Stomach (tissue), 9 donors: ENCODE data around the gene EMX2. TPM values are rescaled to one million over a fixed set of nuclear protein-coding genes. Genes with fewer than 3 reads are reported as not detected.

ENCODE experiments used
- DNase-seq, 2 donors: peaks; one replicate each; pipeline versions ENCODE4 v3.0.0 to v3.0.0-alpha.2; 2013 to 2019
- H3K27ac ChIP-seq, 5 donors: fragments of 200-600 bp in 4 of 5; sonication (generic) in 4 of 5; one replicate each; pipeline ENCODE4 v1.5.1; 2013 to 2019; ENCODE audit warnings: mild to moderate bottlenecking in 1 of 5, moderate library complexity in 1 of 5
- H3K27me3 ChIP-seq, 3 donors: fragments of 200-600 bp; sonication (generic); one replicate each; pipeline ENCODE4 v1.5.1; 2017 to 2019; ENCODE audit warnings: mixed run types in 1 of 3
- H3K36me3 ChIP-seq, 4 donors: fragments of 200-600 bp; sonication (generic); 1 replicate in 3 of 4; 2 replicates in 1 of 4; pipeline ENCODE4 v1.5.1; 2016 to 2019
- H3K4me1 ChIP-seq, 4 donors: fragments of 200-600 bp; sonication (generic); one replicate each; pipeline ENCODE4 v1.5.1; 2016 to 2019
- H3K4me3 ChIP-seq, 4 donors: fragments of 200-600 bp; sonication (generic) in 3 of 4; one replicate each; pipeline ENCODE4 v1.5.1; 2016 to 2019; ENCODE audit warnings: mild to moderate bottlenecking in 1 of 4
- H3K9me3 ChIP-seq, 4 donors: fragments of 200-600 bp; sonication (generic); one replicate each; pipeline ENCODE4 v1.5.1; 2016 to 2019
- EP300 ChIP-seq: sonication (generic); formaldehyde crosslinking; IDR thresholded peaks from one replicate; pipeline ENCODE4 v1.6.1; 2017; ENCODE audit warnings: antibody characterized with exemption
- POLR2A ChIP-seq, 4 donors: fragments of 450-650 bp; IDR thresholded peaks; one replicate each; pipeline ENCODE4 v1.6.1; 2016; ENCODE audit warnings: antibody characterized with exemption in 4 of 4, control low read depth in 2 of 4, mild to moderate bottlenecking in 1 of 4, moderate library complexity in 1 of 4
- POLR2AphosphoS5 ChIP-seq, 3 donors: sonication (generic); formaldehyde crosslinking; IDR thresholded peaks; one replicate each; pipeline ENCODE4 v1.6.1; 2016; ENCODE audit warnings: antibody characterized with exemption in 3 of 3
- WGBS, 5 donors: extraction: QIAGEN DNeasy Blood & Tissue Kit in 3 of 5; methylation state at CpG; one replicate each; pipeline versions ENCODE4 v1.1.5 to v1.1.7; 2013 to 2018; 5-methylcytosine and 5-hydroxymethylcytosine counted together
- intact Hi-C: fragments of 100-400 bp; cut with DNase I; formaldehyde crosslinking; loops from one replicate; pipeline ENCODE4 v1.15.1; 2023; ENCODE audit warnings: low total_unique reads
- polyA plus RNA-seq, 3 donors: library from polyadenylated mRNA; stranded (reverse); fragments of 200-250 nt; gene quantifications; one replicate each; pipeline ENCODE4 v1.2.3, GENCODE V29; 2013
- total RNA-seq, 5 donors: library from RNA; depleted of rRNA; stranded (reverse); fragments of >200 nt; gene quantifications; one replicate each; pipeline versions ENCODE4 v1.1.0 to v1.2.3, GENCODE V29; 2014 to 2016
- TF ChIP-seq, protein P1 (sequence below), 7 experiments: fragments of 450-650 bp in 4 of 7; fragments of 200-600 bp in 3 of 7; sonication (generic) in 3 of 7; IDR thresholded peaks; one replicate each; pipeline ENCODE4 v1.5.1; 2016 to 2019; ENCODE audit warnings: antibody characterized with exemption in 7 of 7, control low read depth in 2 of 7, mild to moderate bottlenecking in 1 of 7
- donor health status: healthy with polysubstance abuse.
- donor health status: Bipolar disorder and iron deficiency.
- donor health status: healthy.

The EMX2 gene
- total and polyA plus RNA-seq, 8 donors, result 0.18 TPM; not detected in 7

- intact Hi-C loops, result loop anchor here (5.0 kb wide), 1 partner anchor 743 kb away; no protein-coding TSS in a partner anchor
- H3K27ac ChIP-seq, result no peak overlapping the region
- H3K27me3 ChIP-seq, result peaks cover 0 to 44% (median 4%) of the 10 kb centered on the region in 3 donors
- no peaks in the 10 kb centered on the region for H3K9me3 ChIP-seq
- 40 to 62% (median 55%) methylated on average over 10 to 12 of the region's 12 CpGs for WGBS, 5 donors
- peak in 1 of 2 donors; percentile 11 for DNase-seq
- TF ChIP-seq, protein P1, sequence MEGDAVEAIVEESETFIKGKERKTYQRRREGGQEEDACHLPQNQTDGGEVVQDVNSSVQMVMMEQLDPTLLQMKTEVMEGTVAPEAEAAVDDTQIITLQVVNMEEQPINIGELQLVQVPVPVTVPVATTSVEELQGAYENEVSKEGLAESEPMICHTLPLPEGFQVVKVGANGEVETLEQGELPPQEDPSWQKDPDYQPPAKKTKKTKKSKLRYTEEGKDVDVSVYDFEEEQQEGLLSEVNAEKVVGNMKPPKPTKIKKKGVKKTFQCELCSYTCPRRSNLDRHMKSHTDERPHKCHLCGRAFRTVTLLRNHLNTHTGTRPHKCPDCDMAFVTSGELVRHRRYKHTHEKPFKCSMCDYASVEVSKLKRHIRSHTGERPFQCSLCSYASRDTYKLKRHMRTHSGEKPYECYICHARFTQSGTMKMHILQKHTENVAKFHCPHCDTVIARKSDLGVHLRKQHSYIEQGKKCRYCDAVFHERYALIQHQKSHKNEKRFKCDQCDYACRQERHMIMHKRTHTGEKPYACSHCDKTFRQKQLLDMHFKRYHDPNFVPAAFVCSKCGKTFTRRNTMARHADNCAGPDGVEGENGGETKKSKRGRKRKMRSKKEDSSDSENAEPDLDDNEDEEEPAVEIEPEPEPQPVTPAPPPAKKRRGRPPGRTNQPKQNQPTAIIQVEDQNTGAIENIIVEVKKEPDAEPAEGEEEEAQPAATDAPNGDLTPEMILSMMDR (IDR thresholded peaks at IDR 0.05), result no peak
- TF ChIP-seq EP300, result no peak
- no peak for TF ChIP-seq POLR2AphosphoS5 (IDR thresholded peaks at IDR 0.05)
- TF ChIP-seq POLR2A (IDR thresholded peaks at IDR 0.05), result no peak
- H3K4me3 ChIP-seq, result no peak overlapping the region
- peaks cover 0 to 8% (median 2%) of the 10 kb centered on the region in 4 donors for H3K4me1 ChIP-seq
- no peaks in the 10 kb centered on the region for H3K36me3 ChIP-seq
These were observed 43.1 kb upstream of the EMX2 start for GRCh38 chr10:117499248-117500105.

DNA sequence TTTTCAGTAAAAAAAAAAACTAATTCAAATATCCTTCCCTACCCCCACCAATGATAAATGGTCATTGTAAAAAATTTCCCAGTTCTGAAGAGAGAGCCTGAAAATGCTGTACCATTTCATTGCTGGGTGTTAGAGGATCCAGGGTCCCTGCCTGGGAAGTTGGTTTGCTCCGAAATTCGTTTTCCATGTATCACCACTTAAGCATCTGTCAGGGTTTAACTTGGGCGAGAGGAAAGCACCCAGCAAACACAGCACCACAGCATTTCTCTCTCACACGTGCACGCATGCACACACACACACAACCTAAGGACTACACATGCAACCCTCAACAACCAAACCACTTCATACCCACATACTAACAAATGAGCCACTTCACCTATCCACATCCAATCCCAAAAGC is 42.1 kb upstream of the EMX2 start:
- intact Hi-C loops, result no loop called here
- H3K4me1 ChIP-seq, result peaks cover 0 to 8% (median 2%) of the 10 kb centered on the region in 4 donors
- H3K9me3 ChIP-seq, result no peaks in the 10 kb centered on the region
- peaks cover 0 to 45% (median 10%) of the 10 kb centered on the region in 3 donors for H3K27me3 ChIP-seq
- no peak for DNase-seq
- H3K4me3 ChIP-seq, result no peak overlapping the region
- 77 to 89% (median 79%) methylated on average over 5 of the region's 5 CpGs for WGBS, 5 donors
- H3K36me3 ChIP-seq, result no peaks in the 10 kb centered on the region
- H3K27ac ChIP-seq, result no peak overlapping the region
- TF ChIP-seq POLR2A (IDR thresholded peaks at IDR 0.05), result no peak
- TF ChIP-seq, protein P1 (IDR thresholded peaks at IDR 0.05), result no peak
- TF ChIP-seq POLR2AphosphoS5 (IDR thresholded peaks at IDR 0.05), result no peak
- TF ChIP-seq EP300, result no peak

DNA sequence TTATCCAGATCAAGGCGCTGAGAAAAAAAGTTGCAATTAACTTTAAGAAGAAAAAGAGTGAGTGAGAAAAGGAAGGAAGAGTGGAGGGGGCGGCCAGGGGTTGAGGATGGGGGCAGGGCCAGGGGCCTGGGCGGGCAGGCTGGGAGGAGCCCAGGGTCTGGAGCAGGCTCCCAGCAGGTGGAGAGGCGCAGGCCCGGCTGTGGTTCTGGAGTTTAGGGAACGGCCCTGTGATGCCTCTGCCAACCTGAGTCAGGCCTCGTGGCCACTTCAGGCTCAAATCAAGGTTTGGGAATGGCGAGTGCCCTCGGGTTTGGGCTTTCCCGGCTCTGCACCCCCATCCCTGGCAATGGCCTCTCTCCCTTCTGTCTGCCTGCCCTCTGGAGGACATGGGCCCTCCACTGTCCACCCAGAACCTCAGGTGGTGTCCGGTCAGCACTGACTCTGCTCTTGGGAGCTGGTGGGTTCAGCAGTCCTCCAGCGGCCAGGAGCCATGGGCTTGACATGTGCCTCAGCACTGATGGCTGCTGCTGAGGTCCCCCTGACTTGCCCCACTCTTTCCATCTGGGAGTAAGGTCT is 41.0 kb upstream of the EMX2 start:
- Histone ChIP-seq H3K4me1 (peaks cover 0 to 4% (median 2%) of the 10 kb centered on the region in 4 donors), H3K36me3 (no peaks in the 10 kb centered on the region), H3K27ac (no peak overlapping the region), H3K9me3 (no peaks in the 10 kb centered on the region), H3K4me3 (no peak overlapping the region), H3K27me3 (peaks cover 0 to 48% (median 10%) of the 10 kb centered on the region in 3 donors)
- TF ChIP-seq POLR2AphosphoS5 (IDR thresholded peaks at IDR 0.05) (no peak), EP300 (no peak), POLR2A (IDR thresholded peaks at IDR 0.05) (no peak)
- TF ChIP-seq, protein P1 (IDR thresholded peaks at IDR 0.05), result no peak
- intact Hi-C loops, result no loop called here
- WGBS, 5 donors, result 70 to 81% (median 78%) methylated on average over 10 to 12 of the region's 12 CpGs
- DNase-seq, result no peak

- Histone ChIP-seq H3K9me3 (no peaks in the 10 kb centered on the region), H3K4me1 (no peaks in the 10 kb centered on the region), H3K27ac (no peak overlapping the region), H3K36me3 (no peaks in the 10 kb centered on the region), H3K27me3 (peaks cover 0 to 55% (median 10%) of the 10 kb centered on the region in 3 donors), H3K4me3 (no peak overlapping the region)
- DNase-seq, result no peak
- WGBS, 5 donors, result 61 to 78% (median 67%) methylated on average over 10 of the region's 10 CpGs
- intact Hi-C loops, result no loop called here
- TF ChIP-seq, protein P1 (IDR thresholded peaks at IDR 0.05), result no peak
- TF ChIP-seq EP300 (no peak), POLR2AphosphoS5 (IDR thresholded peaks at IDR 0.05) (no peak)
These were observed 39.9 kb upstream of the EMX2 start for GRCh38 chr10:117502421-117503243.
